ENCODE results near the gene LRCH3. TPM values are rescaled to one million over a fixed set of nuclear protein-coding genes. Genes with fewer than 3 reads are reported as not detected.

The LRCH3 gene
- polyA plus RNA-seq, 2 donors: 7.0 to 13.1 TPM

- no peak overlapping the region for H3K27ac ChIP-seq (ENCODE audit: low read depth in 2 of 2, low read length in 1 of 2)
- WGBS, 2 donors: 83 to 96% methylated on average over 3 of the region's 3 CpGs
- peaks cover 6 to 11% of the 10 kb centered on the region in 2 donors for H3K36me3 ChIP-seq (ENCODE audit: control insufficient read depth in 2 of 2, insufficient read depth in 2 of 2, low read length in 1 of 2)
- H3K9me3 ChIP-seq (ENCODE audit: control insufficient read depth in 2 of 2, insufficient read depth in 1 of 2, low read depth in 1 of 2, low read length in 1 of 2): no peaks in the 10 kb centered on the region
- no peak overlapping the region for H3K4me3 ChIP-seq (ENCODE audit: low read depth in 1 of 2, low read length in 2 of 2)
- H3K27me3 ChIP-seq (ENCODE audit: control insufficient read depth in 1 of 2, insufficient read depth in 2 of 2, low read length in 2 of 2): no peaks in the 10 kb centered on the region
- H3K4me1 ChIP-seq (ENCODE audit: control insufficient read depth in 2 of 2, insufficient read depth in 2 of 2, low read length in 1 of 2): no peaks in the 10 kb centered on the region
These were observed 38.5 kb downstream of the LRCH3 start for GRCh38 chr3:197829397-197830045.

DNA sequence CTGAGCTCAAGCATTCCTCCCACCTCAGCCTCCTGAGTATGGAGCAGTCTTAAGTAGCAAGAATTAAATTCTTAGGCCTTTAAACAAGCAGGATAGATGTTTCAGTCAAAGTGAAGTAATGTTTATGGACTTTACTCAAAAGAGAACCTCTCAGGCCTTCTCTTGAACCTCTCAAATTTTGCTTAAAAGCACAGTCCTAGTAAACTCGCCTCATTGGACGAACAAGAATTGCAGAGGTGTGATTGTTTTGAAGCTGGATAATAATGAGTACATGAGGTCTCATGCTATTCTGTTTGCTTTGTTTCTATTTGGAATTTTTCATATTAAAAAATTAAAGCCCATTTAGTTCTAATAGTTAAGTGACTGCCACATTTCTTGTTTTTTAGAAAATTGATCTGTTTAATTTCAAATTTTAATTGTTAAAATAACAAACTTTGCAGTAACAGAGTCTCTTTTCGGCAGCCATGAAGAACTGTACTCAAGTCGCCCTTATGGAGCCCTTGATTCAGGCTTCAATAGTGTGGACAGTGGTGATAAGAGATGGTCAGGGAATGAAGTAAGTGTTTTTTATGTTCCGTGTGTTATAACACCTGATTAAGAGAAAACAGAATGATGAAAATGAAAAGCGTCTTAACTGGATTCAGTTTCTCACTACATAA is 39.4 kb downstream of the LRCH3 start:
- Histone ChIP-seq H3K36me3 (ENCODE audit: control insufficient read depth in 2 of 2, insufficient read depth in 2 of 2, low read length in 1 of 2) (peaks cover 6 to 13% of the 10 kb centered on the region in 2 donors), H3K4me1 (ENCODE audit: control insufficient read depth in 2 of 2, insufficient read depth in 2 of 2, low read length in 1 of 2) (no peaks in the 10 kb centered on the region), H3K27ac (ENCODE audit: low read depth in 2 of 2, low read length in 1 of 2) (no peak overlapping the region), H3K4me3 (ENCODE audit: low read depth in 1 of 2, low read length in 2 of 2) (no peak overlapping the region), H3K9me3 (ENCODE audit: control insufficient read depth in 2 of 2, insufficient read depth in 1 of 2, low read depth in 1 of 2, low read length in 1 of 2) (no peaks in the 10 kb centered on the region), H3K27me3 (ENCODE audit: control insufficient read depth in 1 of 2, insufficient read depth in 2 of 2, low read length in 2 of 2) (no peaks in the 10 kb centered on the region)
- 80 to 83% methylated on average over 6 of the region's 6 CpGs for WGBS, 2 donors

- no peaks in the 10 kb centered on the region for H3K4me1 ChIP-seq (ENCODE audit: control insufficient read depth in 2 of 2, insufficient read depth in 2 of 2, low read length in 1 of 2)
- no peaks in the 10 kb centered on the region for H3K9me3 ChIP-seq (ENCODE audit: control insufficient read depth in 2 of 2, insufficient read depth in 1 of 2, low read depth in 1 of 2, low read length in 1 of 2)
- no peak overlapping the region for H3K27ac ChIP-seq (ENCODE audit: low read depth in 2 of 2, low read length in 1 of 2)
- no peak overlapping the region for H3K4me3 ChIP-seq (ENCODE audit: low read depth in 1 of 2, low read length in 2 of 2)
- H3K36me3 ChIP-seq (ENCODE audit: control insufficient read depth in 2 of 2, insufficient read depth in 2 of 2, low read length in 1 of 2): peaks cover 6 to 15% of the 10 kb centered on the region in 2 donors
- 96% methylated on average over 8 of the region's 8 CpGs for WGBS, 2 donors
- H3K27me3 ChIP-seq (ENCODE audit: control insufficient read depth in 1 of 2, insufficient read depth in 2 of 2, low read length in 2 of 2): no peaks in the 10 kb centered on the region
These were observed 39.9 kb downstream of the LRCH3 start for GRCh38 chr3:197830967-197831313.

DNA sequence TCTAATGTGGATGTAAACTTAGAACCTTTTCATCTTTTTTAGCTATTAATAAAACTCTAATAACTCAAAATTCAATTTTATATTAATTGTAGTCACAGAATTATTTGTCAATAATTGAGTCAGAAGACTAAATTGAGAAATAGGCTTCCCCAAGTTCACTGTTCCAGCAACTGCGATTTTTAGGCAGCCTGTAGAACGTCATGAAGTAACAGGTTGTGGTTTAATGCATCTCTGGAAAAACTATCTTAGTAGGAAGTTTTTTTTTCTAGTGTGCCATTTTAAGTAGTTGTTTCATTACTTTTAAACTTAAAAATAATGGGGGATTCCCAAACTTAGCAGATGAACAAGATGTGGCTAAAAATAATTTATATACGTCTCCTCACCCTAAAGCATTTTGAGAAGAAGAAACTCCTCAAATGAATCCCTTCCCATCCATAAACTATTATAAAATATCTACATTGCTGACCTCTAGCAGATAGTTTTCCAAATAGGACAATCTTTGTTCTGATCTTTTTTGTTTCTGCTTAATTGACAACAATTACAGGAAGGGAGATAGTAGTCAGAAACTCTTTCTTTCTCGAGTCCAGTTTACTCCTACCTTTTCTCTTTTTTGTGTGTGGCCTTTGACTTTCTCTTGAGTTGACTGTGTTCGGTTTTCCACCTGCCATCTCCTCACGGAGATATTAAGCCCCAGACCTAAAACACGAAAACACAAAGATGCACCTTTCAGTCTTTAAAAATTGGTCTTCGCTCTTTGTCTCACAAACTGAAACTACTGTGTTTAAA is 43.1 kb downstream of the LRCH3 start:
- 89 to 90% methylated on average over 8 of the region's 8 CpGs for WGBS, 2 donors

GRCh38 chr3:197835509-197835908 is 44.5 kb downstream of the LRCH3 start:
- Histone ChIP-seq H3K36me3 (ENCODE audit: control insufficient read depth in 2 of 2, insufficient read depth in 2 of 2, low read length in 1 of 2) (peaks cover 5 to 13% of the 10 kb centered on the region in 2 donors), H3K4me1 (ENCODE audit: control insufficient read depth in 2 of 2, insufficient read depth in 2 of 2, low read length in 1 of 2) (no peaks in the 10 kb centered on the region), H3K9me3 (ENCODE audit: control insufficient read depth in 2 of 2, insufficient read depth in 1 of 2, low read depth in 1 of 2, low read length in 1 of 2) (no peaks in the 10 kb centered on the region), H3K4me3 (ENCODE audit: low read depth in 1 of 2, low read length in 2 of 2) (no peak overlapping the region), H3K27me3 (ENCODE audit: control insufficient read depth in 1 of 2, insufficient read depth in 2 of 2, low read length in 2 of 2) (no peaks in the 10 kb centered on the region), H3K27ac (ENCODE audit: low read depth in 2 of 2, low read length in 1 of 2) (no peak overlapping the region)
- WGBS, 2 donors: 95% methylated on average over 5 of the region's 5 CpGs

More for the DNA sequence above, 43.1 kb downstream of the LRCH3 start:
- Histone ChIP-seq H3K27ac (ENCODE audit: low read depth in 2 of 2, low read length in 1 of 2) (no peak overlapping the region), H3K9me3 (ENCODE audit: control insufficient read depth in 2 of 2, insufficient read depth in 1 of 2, low read depth in 1 of 2, low read length in 1 of 2) (no peaks in the 10 kb centered on the region), H3K27me3 (ENCODE audit: control insufficient read depth in 1 of 2, insufficient read depth in 2 of 2, low read length in 2 of 2) (no peaks in the 10 kb centered on the region), H3K4me3 (ENCODE audit: low read depth in 1 of 2, low read length in 2 of 2) (no peak overlapping the region), H3K4me1 (ENCODE audit: control insufficient read depth in 2 of 2, insufficient read depth in 2 of 2, low read length in 1 of 2) (no peaks in the 10 kb centered on the region), H3K36me3 (ENCODE audit: control insufficient read depth in 2 of 2, insufficient read depth in 2 of 2, low read length in 1 of 2) (peaks cover 5 to 10% of the 10 kb centered on the region in 2 donors)

DNA sequence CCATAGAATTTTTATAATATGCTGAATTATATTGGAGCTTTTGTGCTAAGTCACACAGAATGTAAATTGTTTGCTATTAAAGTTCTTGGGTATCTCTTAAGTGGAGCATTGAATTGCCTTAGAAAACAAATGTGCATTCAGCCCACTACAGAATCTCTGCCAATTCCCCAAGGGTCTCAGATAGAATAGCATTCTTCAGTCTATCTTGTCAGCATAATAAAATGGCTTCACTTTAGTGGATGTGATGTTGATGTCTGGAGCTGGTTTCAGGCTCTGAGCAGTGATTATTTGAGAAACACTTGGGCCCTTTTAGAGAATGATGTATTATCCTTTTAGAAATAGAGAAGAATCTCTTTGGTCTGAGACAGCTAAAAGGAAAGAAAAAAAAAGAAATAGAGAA is 45.2 kb downstream of the LRCH3 start:
- Histone ChIP-seq H3K27me3 (ENCODE audit: control insufficient read depth in 1 of 2, insufficient read depth in 2 of 2, low read length in 2 of 2) (no peaks in the 10 kb centered on the region), H3K36me3 (ENCODE audit: control insufficient read depth in 2 of 2, insufficient read depth in 2 of 2, low read length in 1 of 2) (peaks cover 5 to 13% of the 10 kb centered on the region in 2 donors), H3K4me3 (ENCODE audit: low read depth in 1 of 2, low read length in 2 of 2) (no peak overlapping the region), H3K4me1 (ENCODE audit: control insufficient read depth in 2 of 2, insufficient read depth in 2 of 2, low read length in 1 of 2) (no peaks in the 10 kb centered on the region), H3K27ac (ENCODE audit: low read depth in 2 of 2, low read length in 1 of 2) (no peak overlapping the region), H3K9me3 (ENCODE audit: control insufficient read depth in 2 of 2, insufficient read depth in 1 of 2, low read depth in 1 of 2, low read length in 1 of 2) (no peaks in the 10 kb centered on the region)

DNA sequence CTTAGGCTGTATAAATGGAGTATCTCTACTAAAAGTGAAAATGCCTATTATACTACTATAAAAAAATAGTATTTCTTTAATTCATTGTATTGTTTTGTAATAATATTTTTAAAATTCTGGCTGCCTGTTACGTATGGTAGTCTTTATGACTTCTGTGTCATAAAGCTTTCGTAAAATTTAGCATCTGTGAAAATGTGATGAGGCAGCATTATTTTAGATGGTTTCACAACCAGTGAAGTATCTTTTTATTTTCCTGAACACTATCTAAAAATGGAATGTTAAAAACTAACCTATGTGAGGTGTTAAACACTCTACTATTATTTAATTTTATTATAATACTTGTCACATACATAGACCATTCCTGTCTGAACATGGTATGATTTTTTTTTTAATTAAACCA is 46.2 kb downstream of the LRCH3 start:
- Histone ChIP-seq H3K36me3 (ENCODE audit: control insufficient read depth in 2 of 2, insufficient read depth in 2 of 2, low read length in 1 of 2) (peaks cover 4 to 11% of the 10 kb centered on the region in 2 donors), H3K9me3 (ENCODE audit: control insufficient read depth in 2 of 2, insufficient read depth in 1 of 2, low read depth in 1 of 2, low read length in 1 of 2) (no peaks in the 10 kb centered on the region), H3K27ac (ENCODE audit: low read depth in 2 of 2, low read length in 1 of 2) (no peak overlapping the region), H3K27me3 (ENCODE audit: control insufficient read depth in 1 of 2, insufficient read depth in 2 of 2, low read length in 2 of 2) (no peaks in the 10 kb centered on the region), H3K4me3 (ENCODE audit: low read depth in 1 of 2, low read length in 2 of 2) (no peak overlapping the region), H3K4me1 (ENCODE audit: control insufficient read depth in 2 of 2, insufficient read depth in 2 of 2, low read length in 1 of 2) (no peaks in the 10 kb centered on the region)
- 95 to 96% methylated on average over 2 of the region's 2 CpGs for WGBS, 2 donors

DNA sequence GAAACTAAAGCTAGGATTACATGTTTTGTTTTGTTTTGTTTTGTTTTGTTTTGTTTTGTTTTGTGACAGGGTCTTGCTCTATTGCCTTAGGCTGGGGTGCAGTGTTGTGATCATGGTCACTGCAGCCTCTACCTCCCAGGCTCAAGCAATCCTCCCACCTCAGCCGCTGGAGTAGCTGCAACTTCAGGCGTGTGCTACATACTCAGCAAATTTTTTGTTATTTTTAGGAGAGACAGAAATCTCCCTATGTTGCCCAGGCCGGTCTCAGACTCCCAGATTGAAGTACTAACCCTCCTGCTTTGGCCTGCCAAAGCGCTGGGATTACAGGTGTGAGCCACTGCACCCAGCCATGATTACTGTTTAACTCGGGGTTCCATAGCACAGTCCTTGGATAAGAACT is 50.7 kb downstream of the LRCH3 start:
- peaks cover 6 to 12% of the 10 kb centered on the region in 2 donors for H3K36me3 ChIP-seq (ENCODE audit: control insufficient read depth in 2 of 2, insufficient read depth in 2 of 2, low read length in 1 of 2)
- no peaks in the 10 kb centered on the region for H3K4me1 ChIP-seq (ENCODE audit: control insufficient read depth in 2 of 2, insufficient read depth in 2 of 2, low read length in 1 of 2)
- no peak overlapping the region for H3K27ac ChIP-seq (ENCODE audit: low read depth in 2 of 2, low read length in 1 of 2)
- WGBS, 2 donors: 93 to 96% methylated on average over 5 of the region's 5 CpGs
- H3K27me3 ChIP-seq (ENCODE audit: control insufficient read depth in 1 of 2, insufficient read depth in 2 of 2, low read length in 2 of 2): no peaks in the 10 kb centered on the region
- H3K9me3 ChIP-seq (ENCODE audit: control insufficient read depth in 2 of 2, insufficient read depth in 1 of 2, low read depth in 1 of 2, low read length in 1 of 2): no peaks in the 10 kb centered on the region
- no peak overlapping the region for H3K4me3 ChIP-seq (ENCODE audit: low read depth in 1 of 2, low read length in 2 of 2)

DNA sequence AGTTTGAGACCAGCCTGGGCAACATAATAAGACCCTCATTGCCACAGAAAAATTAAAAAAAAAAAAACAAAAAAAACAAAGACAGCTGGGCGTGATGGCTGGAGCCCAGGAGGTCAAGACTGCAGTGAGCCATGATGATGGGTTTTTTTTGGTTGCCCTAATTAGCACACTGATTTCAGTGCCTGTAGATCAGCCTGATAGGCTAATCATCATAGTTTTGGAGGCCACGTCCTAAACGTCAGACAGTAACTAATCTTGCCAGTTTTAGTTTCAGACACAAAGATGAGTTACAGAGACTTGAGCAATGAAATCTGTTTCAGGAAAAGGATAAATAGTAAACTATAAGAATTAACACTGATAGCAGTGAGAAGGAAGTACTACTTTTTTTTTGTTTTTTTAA is 55.4 kb downstream of the LRCH3 start:
- no peak overlapping the region for H3K27ac ChIP-seq (ENCODE audit: low read depth in 2 of 2, low read length in 1 of 2)
- no peaks in the 10 kb centered on the region for H3K9me3 ChIP-seq (ENCODE audit: control insufficient read depth in 2 of 2, insufficient read depth in 1 of 2, low read depth in 1 of 2, low read length in 1 of 2)
- WGBS, 2 donors: 79 to 81% methylated on average over 3 of the region's 3 CpGs
- no peaks in the 10 kb centered on the region for H3K4me1 ChIP-seq (ENCODE audit: control insufficient read depth in 2 of 2, insufficient read depth in 2 of 2, low read length in 1 of 2)
- H3K36me3 ChIP-seq (ENCODE audit: control insufficient read depth in 2 of 2, insufficient read depth in 2 of 2, low read length in 1 of 2): peaks cover 6 to 10% of the 10 kb centered on the region in 2 donors
- no peak overlapping the region for H3K4me3 ChIP-seq (ENCODE audit: low read depth in 1 of 2, low read length in 2 of 2)
- H3K27me3 ChIP-seq (ENCODE audit: control insufficient read depth in 1 of 2, insufficient read depth in 2 of 2, low read length in 2 of 2): no peaks in the 10 kb centered on the region
